HG03520 (cell line): ENCODE measurements around the gene GFOD2.
"Not testable (repeated sequence)": the region's sequence is repeated elsewhere in the genome, so short reads cannot be mapped to it uniquely, and the experiment has no call there.

Source experiments
- ATAC-seq: cut with Tn5 transposase; IDR thresholded peaks from one replicate; pipeline ENCODE4 v1.9.1; 2021; ENCODE audit warnings: mild to moderate bottlenecking, moderate library complexity; ENCODE audit not compliant: unreplicated experiment

Gene GFOD2, protein sequence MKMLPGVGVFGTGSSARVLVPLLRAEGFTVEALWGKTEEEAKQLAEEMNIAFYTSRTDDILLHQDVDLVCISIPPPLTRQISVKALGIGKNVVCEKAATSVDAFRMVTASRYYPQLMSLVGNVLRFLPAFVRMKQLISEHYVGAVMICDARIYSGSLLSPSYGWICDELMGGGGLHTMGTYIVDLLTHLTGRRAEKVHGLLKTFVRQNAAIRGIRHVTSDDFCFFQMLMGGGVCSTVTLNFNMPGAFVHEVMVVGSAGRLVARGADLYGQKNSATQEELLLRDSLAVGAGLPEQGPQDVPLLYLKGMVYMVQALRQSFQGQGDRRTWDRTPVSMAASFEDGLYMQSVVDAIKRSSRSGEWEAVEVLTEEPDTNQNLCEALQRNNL

DNA sequence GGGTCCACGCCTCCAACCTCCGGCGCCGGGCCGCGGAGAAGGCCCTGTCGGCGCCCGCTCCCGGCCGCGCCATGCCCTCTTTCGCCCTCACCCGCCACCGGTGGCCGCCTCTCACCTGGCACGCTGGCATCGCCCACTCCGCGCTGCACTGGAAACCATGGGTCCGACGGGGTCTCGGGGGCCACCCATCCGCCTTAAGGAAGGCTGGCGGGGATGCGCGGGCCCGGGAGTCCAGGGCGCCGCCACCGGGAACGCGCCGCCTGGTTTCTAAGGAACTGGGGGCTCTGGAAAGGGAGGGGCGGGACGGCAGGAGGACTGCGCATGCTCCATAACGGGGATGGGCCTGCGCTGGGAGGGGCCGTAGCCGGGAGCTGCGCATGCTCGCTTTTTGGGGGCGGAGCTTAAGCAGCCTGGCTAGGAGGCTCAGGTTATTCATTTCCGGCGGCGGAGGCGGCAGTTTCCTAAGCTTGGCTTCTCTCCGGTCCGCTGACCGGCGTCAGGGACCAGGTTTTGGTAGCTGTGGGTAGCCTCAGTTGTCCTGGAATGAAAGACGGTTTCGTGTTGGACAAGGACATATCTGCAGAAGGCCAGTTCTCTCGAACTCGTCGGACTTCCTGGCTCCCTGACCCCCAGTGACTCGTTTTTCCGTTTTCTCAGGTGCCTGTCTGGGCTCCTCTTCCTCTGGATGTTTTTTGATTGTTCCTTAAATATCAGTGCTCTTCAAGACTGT is at the start of gene GFOD2:
Gene GFOD2, minus strand, starts transcription at position 269 of the 730 bp plus-strand sequence. CDS start 33,601 bp downstream, outside the sequence.
- ATAC-seq: peak; percentile 69

- ATAC-seq: no peak
Observed at GRCh38 chr16:67767953-67768352, 48.8 kb upstream of the GFOD2 start.

- no peak for ATAC-seq
Observed at GRCh38 chr16:67766291-67766690, 47.2 kb upstream of the GFOD2 start.

DNA sequence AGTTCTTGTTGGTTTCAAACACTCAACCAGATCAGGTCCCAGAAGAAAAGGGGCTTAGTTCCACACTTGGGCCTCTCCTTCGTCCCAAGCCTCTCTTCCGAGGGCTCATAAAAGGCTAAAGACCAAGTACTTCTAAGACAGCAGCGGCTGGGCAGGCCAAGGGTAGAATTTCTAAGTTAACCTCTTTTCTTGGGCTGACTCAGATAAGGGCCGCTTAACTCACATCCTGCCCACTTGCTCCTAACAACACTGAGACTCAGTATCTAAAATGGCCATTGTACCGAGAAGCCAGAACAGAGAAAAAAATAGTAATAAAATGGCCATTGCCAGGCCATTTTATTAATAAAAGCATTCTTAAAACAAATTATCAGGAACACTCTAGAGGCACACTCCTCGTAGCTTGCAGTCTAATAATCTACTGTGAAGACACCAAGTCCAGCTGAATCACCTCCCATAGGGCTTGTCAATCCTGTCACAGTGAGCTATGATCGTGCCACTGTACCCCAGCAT is 45.1 kb upstream of the GFOD2 start:
- ATAC-seq: no peak

DNA sequence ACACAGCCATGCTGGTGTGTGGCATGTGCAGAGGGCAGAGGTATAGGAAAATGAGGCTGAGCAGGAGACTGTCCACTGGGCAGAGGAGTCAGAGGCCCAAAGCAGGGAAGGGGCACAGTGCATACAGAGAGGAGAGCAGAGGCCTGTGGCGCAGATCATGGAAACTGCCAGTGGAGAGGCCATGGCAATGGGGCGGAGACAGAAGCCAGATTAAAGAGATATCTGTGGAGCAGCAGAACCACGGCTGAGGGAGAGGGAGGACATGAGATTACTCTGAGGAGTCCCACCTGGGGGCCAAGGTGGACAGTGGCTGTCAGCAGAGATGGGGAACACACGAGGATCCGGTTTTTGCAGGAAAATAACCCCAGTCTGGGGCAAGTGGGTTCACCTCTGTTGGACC is 44.0 kb upstream of the GFOD2 start:
- ATAC-seq: no peak

GRCh38 chr16:67762385-67762784 is 43.3 kb upstream of the GFOD2 start:
- ATAC-seq: no peak

DNA sequence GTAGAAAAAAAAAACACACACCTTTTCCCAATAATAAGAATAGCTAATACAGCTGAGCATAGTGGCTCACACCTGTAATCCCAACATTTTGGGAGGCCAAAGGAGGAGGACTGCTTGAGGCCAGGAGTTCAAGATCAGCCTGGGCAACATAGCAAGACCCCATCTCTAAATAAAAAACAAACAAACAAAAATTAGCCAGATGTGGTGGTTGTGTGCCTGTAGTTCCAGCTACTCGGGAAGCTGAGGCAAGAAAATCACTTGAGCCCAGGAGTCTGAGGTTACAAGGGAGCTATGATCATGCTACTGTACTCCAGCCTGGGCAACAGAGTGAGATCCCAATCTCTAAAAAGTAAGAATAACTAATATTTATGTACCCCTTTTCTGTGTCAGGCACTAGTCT is 42.8 kb upstream of the GFOD2 start:
- no peak for ATAC-seq

GRCh38 chr16:67760956-67761230 is 41.8 kb upstream of the GFOD2 start:
- ATAC-seq: no peak

GRCh38 chr16:67760206-67760955 is 41.3 kb upstream of the GFOD2 start:
- no peak for ATAC-seq

DNA sequence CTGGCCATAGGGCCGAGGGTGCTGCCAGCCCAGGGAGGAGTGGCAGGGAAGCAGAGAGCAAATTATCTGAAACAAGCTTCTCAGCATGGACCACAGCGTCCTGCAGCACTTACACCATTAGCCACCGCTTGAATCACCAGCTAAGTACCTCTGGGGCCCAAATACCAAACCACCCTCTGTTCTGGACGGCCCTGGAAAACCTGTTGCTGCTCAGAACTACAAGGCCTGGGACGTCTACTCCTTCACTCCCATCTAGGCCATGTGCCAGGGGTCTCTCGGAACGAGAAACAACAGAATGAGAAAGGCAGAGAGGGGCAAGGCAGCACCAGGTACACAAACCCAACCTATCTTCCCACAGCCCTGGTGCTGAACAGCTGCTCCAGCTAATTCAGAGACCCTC is 39.9 kb upstream of the GFOD2 start:
- no peak for ATAC-seq

DNA sequence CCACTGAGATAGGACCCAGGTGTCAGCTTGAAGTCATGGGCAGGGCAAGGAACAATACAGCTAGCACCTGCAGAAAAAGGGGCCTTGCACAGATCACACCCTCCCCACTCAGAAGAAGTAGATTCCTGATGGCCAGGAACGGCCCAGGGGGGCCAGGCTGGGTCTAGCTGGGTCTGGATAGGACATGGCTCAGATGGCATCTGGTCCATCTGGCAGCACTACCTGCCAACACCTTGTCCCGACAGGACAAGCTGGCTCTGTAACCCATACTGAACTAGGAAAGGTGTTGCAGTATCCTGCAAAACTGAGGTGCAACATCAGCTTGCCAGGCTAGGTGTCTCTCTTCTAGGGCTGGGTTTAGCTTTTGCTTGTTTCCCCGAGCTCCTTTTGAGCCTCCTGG is 38.9 kb upstream of the GFOD2 start:
- ATAC-seq: no peak

- ATAC-seq: no peak
Observed at GRCh38 chr16:67752641-67753040, 33.5 kb upstream of the GFOD2 start.

GRCh38 chr16:67751331-67751730 is 32.2 kb upstream of the GFOD2 start:
- ATAC-seq: not testable (repeated sequence)

DNA sequence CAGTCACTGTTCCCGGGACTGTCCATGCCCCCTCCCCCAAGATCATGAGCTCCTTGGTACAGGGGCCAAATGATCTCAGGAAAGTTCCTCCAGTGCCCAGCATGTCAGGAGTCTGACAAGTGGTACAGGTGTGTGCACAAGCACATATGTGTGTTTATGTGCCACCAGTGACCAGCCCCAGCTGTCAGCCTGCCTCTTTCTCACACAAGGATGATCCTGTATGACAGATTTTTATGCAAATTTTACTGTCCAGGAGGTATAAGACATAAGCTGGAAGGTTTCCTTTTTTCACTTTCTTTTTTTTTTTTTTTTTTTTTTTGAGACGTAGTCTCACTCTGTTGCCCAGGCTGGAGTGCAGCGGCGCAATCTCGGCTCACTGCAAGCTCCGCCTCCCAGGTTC is 31.4 kb upstream of the GFOD2 start:
- peak; percentile 61 for ATAC-seq

- ATAC-seq: peak; percentile 14
Observed at GRCh38 chr16:67749436-67750078, 30.4 kb upstream of the GFOD2 start.

DNA sequence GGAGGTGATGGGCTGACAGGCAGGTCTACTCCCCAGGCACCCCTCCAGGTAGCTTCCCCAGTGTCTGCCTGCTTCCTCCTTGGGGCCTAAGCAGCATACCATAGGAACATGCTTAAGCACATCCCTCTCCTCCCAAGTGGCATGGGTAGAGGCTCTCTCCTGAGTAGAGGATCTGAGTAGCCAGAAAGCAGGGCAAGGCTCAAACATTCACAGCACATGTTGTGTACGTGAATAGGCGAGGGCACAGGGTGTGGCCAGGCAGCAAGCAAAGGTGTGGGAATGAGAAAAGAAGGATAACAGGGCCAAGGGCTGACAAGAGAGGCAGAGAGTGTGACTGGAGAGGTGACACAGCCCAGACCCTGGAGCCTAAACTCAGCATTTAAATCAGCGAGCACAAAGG is 29.7 kb upstream of the GFOD2 start:
- ATAC-seq: no peak

DNA sequence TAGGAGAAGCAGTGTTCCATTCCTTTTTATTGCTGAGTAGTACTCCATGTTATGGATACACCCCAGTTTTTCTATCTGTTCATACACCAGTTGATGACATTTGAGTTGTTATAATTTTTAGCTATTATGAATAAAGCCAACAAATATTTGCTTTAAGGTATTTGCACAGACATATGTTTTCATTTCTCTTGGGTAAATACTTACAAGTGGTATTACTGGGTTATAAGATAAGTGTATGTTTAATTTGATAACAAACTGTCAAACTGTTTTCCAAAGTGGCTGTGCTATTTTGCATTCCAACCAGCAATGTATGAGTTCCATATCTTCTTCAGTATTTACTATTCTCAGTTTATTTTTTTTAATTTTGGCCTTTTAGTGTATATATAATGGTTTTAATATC is 27.7 kb upstream of the GFOD2 start:
- no peak for ATAC-seq

GRCh38 chr16:67741118-67741517 is 22.0 kb upstream of the GFOD2 start:
- no peak for ATAC-seq

- ATAC-seq: no peak
Observed at GRCh38 chr16:67740391-67740790, 21.3 kb upstream of the GFOD2 start.

GRCh38 chr16:67736858-67737257 is 17.7 kb upstream of the GFOD2 start:
- no peak for ATAC-seq

- no peak for ATAC-seq
Observed at GRCh38 chr16:67734731-67735201, 15.7 kb upstream of the GFOD2 start.
